ENCODE data around the gene STX8.
"Not testable (repeated sequence)": the region's sequence is repeated elsewhere in the genome, so short reads cannot be mapped to it uniquely, and the experiment has no call there.

STX8 gene

DNA sequence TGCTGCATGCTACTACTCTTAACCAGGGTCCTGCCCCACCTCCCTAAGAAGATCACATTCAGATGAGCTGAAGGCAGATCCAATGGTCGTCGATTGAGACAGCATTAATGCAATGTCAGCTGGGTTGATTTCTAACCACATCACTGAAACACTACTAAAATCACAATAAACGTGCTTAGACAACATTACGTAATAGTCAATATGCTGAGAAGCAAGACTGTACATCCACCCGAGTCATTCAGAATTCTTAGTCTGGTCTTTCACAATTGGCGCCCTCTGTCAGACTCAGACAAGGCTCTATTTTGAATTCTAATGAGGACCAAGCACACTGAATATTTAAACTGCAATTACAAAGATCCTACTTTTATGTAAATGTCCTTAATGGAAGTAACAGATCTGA, 205.2 kb downstream of the STX8 start:
- FAIRE-seq, result no peak
- TF ChIP-seq PAX5 (IDR thresholded peaks at IDR 0.05; ENCODE audit: insufficient read depth, low read length, severe bottlenecking) (no peak), POLR2AphosphoS5 (IDR thresholded peaks at IDR 0.05; ENCODE audit: low read depth, low read length) (no peak)
- no peak for DNase-seq (ENCODE audit: insufficient read length, low spot score)

GRCh38 chr17:9368631-9369030, 207.0 kb downstream of the STX8 start:
- FAIRE-seq (no peak), DNase-seq (ENCODE audit: insufficient read length, low spot score) (no peak)
- TF ChIP-seq POU2F2 (IDR thresholded peaks at IDR 0.05; ENCODE audit: low read depth, low read length), result no peak
- no peak for TF ChIP-seq SPI1 (IDR thresholded peaks at IDR 0.05; ENCODE audit: low read depth, low read length)
- no peak for TF ChIP-seq POLR2A (IDR thresholded peaks at IDR 0.05; ENCODE audit: low read depth, low read length)
- no peak for TF ChIP-seq TAF1 (IDR thresholded peaks at IDR 0.05; ENCODE audit: low read depth, low read length)

DNA sequence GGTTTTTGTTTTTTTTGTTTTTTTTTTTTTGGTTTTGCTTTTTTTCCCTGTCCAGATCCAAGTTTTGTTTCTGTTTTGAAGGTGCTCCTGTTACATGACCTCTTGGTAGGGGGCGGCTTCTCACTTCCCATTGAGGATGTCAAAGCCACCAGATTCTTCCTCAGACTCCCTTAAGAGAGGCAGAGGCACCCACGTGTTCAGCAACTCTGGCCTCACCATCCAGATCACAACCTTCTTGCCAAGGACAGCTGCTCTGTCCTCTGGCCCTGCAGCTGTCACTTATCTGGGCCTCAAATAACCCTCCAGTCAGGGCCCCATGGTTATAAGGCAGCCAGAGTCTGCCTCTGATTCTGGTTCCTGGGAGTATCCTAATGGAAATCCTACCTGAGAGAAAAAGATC, 208.5 kb downstream of the STX8 start:
- DNase-seq (ENCODE audit: insufficient read length, low spot score), result no peak
- no peak for FAIRE-seq
- TF ChIP-seq TAF1 (IDR thresholded peaks at IDR 0.05; ENCODE audit: low read depth, low read length), result no peak
- no peak for TF ChIP-seq PAX5 (IDR thresholded peaks at IDR 0.05; ENCODE audit: insufficient read depth, low read length, severe bottlenecking)
- no peak for TF ChIP-seq POLR2AphosphoS5 (IDR thresholded peaks at IDR 0.05; ENCODE audit: low read depth, low read length)
- TF ChIP-seq SPI1 (IDR thresholded peaks at IDR 0.05; ENCODE audit: low read depth, low read length), result no peak
- no peak for TF ChIP-seq POLR2A (IDR thresholded peaks at IDR 0.05; ENCODE audit: low read depth, low read length)

- TF ChIP-seq POU2F2 (IDR thresholded peaks at IDR 0.05; ENCODE audit: low read depth, low read length) (no peak), PAX5 (IDR thresholded peaks at IDR 0.05; ENCODE audit: insufficient read depth, low read length, severe bottlenecking) (no peak), SPI1 (IDR thresholded peaks at IDR 0.05; ENCODE audit: low read depth, low read length) (no peak), POLR2A (IDR thresholded peaks at IDR 0.05; ENCODE audit: low read depth, low read length) (no peak), POLR2AphosphoS5 (IDR thresholded peaks at IDR 0.05; ENCODE audit: low read depth, low read length) (no peak), TAF1 (IDR thresholded peaks at IDR 0.05; ENCODE audit: low read depth, low read length) (no peak)
- FAIRE-seq, result no peak
- DNase-seq (ENCODE audit: insufficient read length, low spot score), result no peak
Measured at GRCh38 chr17:9364837-9365430, 210.7 kb downstream of the STX8 start.

GRCh38 chr17:9363440-9364350, 211.9 kb downstream of the STX8 start:
- TF ChIP-seq POU2F2 (IDR thresholded peaks at IDR 0.05; ENCODE audit: low read depth, low read length) (no peak), PAX5 (IDR thresholded peaks at IDR 0.05; ENCODE audit: insufficient read depth, low read length, severe bottlenecking) (no peak), TAF1 (IDR thresholded peaks at IDR 0.05; ENCODE audit: low read depth, low read length) (no peak), SPI1 (IDR thresholded peaks at IDR 0.05; ENCODE audit: low read depth, low read length) (no peak), POLR2A (IDR thresholded peaks at IDR 0.05; ENCODE audit: low read depth, low read length) (no peak), POLR2AphosphoS5 (IDR thresholded peaks at IDR 0.05; ENCODE audit: low read depth, low read length) (no peak)
- no peak for FAIRE-seq
- DNase-seq (ENCODE audit: insufficient read length, low spot score), result no peak

GRCh38 chr17:9361188-9361955, 214.2 kb downstream of the STX8 start:
- TF ChIP-seq SPI1 (IDR thresholded peaks at IDR 0.05; ENCODE audit: low read depth, low read length) (no peak), POLR2A (IDR thresholded peaks at IDR 0.05; ENCODE audit: low read depth, low read length) (no peak), PAX5 (IDR thresholded peaks at IDR 0.05; ENCODE audit: insufficient read depth, low read length, severe bottlenecking) (no peak), TAF1 (IDR thresholded peaks at IDR 0.05; ENCODE audit: low read depth, low read length) (no peak), POU2F2 (IDR thresholded peaks at IDR 0.05; ENCODE audit: low read depth, low read length) (no peak), POLR2AphosphoS5 (IDR thresholded peaks at IDR 0.05; ENCODE audit: low read depth, low read length) (no peak)
- FAIRE-seq, result no peak
- DNase-seq (ENCODE audit: insufficient read length, low spot score), result no peak

DNA sequence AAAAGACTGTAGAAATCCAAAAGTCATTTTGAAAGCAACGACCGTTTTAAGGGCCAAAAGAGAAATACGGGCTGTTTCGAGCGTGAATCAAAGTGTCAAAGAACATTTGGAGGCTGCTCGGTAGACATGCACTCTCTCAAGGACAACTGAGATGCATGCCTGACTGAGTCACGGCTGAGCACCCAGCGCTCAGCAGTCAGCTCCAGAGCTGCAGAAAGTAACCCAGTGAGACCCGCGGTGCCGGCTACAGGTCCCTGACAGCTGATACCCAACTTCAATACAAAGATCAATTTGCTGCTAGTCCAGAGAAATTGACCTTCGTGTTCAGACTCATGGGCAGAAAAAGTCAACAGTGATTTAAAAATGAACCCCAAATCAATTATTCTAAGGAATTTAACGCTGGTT, 214.9 kb downstream of the STX8 start:
- DNase-seq (ENCODE audit: insufficient read length, low spot score), result no peak
- no peak for TF ChIP-seq TAF1 (IDR thresholded peaks at IDR 0.05; ENCODE audit: low read depth, low read length)
- TF ChIP-seq SPI1 (IDR thresholded peaks at IDR 0.05; ENCODE audit: low read depth, low read length), result no peak
- no peak for TF ChIP-seq POLR2A (IDR thresholded peaks at IDR 0.05; ENCODE audit: low read depth, low read length)
- no peak for TF ChIP-seq POLR2AphosphoS5 (IDR thresholded peaks at IDR 0.05; ENCODE audit: low read depth, low read length)
- no peak for TF ChIP-seq POU2F2 (IDR thresholded peaks at IDR 0.05; ENCODE audit: low read depth, low read length)
- no peak for TF ChIP-seq PAX5 (IDR thresholded peaks at IDR 0.05; ENCODE audit: insufficient read depth, low read length, severe bottlenecking)

DNA sequence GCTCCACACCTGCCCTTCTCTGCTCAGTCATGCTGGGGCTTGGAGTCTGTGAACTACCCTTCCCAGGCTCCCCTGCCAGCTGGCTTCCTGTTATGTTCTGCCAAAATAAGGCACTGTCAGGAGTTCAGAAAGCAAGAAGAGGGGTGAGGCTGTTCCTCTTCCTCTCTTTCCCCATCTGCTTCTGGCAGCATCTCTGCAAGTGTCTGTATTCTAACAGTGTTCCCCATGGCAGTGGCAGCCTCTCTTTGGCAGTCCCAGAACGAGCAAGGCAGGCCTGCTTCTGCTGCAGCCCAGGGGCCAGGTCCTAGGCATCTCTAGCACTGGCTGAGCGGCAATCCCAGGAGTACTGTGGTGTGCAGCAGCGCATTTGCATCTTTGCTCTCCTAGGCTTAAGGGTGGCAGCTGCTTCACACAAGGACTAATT, 219.1 kb downstream of the STX8 start:
- TF ChIP-seq POU2F2 (IDR thresholded peaks at IDR 0.05; ENCODE audit: low read depth, low read length) (no peak), PAX5 (IDR thresholded peaks at IDR 0.05; ENCODE audit: insufficient read depth, low read length, severe bottlenecking) (no peak), POLR2A (IDR thresholded peaks at IDR 0.05; ENCODE audit: low read depth, low read length) (no peak), TAF1 (IDR thresholded peaks at IDR 0.05; ENCODE audit: low read depth, low read length) (no peak), POLR2AphosphoS5 (IDR thresholded peaks at IDR 0.05; ENCODE audit: low read depth, low read length) (no peak), SPI1 (IDR thresholded peaks at IDR 0.05; ENCODE audit: low read depth, low read length) (no peak)
- FAIRE-seq (peak; percentile 31), DNase-seq (ENCODE audit: insufficient read length, low spot score) (no peak)

More for the DNA sequence above, 214.9 kb downstream of the STX8 start:
- no peak for FAIRE-seq

DNA sequence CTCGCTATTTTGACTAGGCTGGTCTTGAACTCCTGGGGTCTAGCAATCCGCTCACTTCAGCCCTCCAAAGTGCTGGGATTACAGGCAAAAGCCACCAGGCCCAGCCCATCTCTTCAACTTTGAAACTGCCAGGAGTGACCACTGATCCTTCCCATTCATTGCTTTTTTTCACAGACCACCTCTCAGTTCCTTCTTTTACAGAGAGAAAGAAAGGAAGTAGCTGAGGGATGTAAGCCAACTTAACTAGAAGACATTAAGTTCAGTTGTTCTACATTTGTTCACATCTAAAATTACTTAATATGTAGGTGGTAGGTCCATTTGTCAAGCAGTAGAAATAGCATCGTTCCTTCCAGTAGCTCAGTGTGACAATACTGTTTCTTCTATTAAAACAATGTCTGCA, 219.8 kb downstream of the STX8 start:
- FAIRE-seq, result no peak

DNA sequence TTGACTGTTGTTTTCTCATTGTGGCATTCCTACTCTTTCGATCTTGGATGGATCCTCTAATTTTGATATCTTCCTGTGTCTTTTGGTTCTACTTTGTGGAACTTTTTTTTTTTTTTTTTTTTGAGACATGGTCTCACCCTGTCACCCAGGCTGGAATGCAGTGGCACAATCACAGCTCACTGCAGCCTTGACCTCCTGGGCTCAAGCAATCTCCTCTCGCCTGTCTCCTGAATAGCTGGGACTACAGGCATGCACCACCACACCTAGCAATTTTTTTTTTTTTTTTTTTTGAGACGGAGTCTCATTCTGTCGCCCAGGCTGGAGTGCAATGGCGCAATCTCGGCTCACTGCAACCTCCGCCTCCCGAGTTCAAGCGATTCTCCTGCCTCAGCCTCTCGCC, 220.4 kb downstream of the STX8 start:
- FAIRE-seq; DNase-seq (ENCODE audit: insufficient read length, low spot score): not testable (repeated sequence)

More for the DNA sequence above, 219.8 kb downstream of the STX8 start:
- no peak for DNase-seq (ENCODE audit: insufficient read length, low spot score)
- TF ChIP-seq SPI1 (IDR thresholded peaks at IDR 0.05; ENCODE audit: low read depth, low read length) (peak; percentile 73), POU2F2 (IDR thresholded peaks at IDR 0.05; ENCODE audit: low read depth, low read length) (no peak), TAF1 (IDR thresholded peaks at IDR 0.05; ENCODE audit: low read depth, low read length) (no peak), PAX5 (IDR thresholded peaks at IDR 0.05; ENCODE audit: insufficient read depth, low read length, severe bottlenecking) (no peak)

Measured in GM12891 (cell line).